Right kidney (tissue), 1 donor: ENCODE data around the gene VPS16.
"Not testable (repeated sequence)": the region's sequence is repeated elsewhere in the genome, so short reads cannot be mapped to it uniquely, and the experiment has no call there.

Experiments used
- DNase-seq: peaks from one replicate; pipeline ENCODE4 v3.0.0-alpha.2; 2016

VPS16 gene

GRCh38 chr20:2869381-2869780 lies 28.8 kb downstream of the VPS16 start:
- DNase-seq = no peak

- DNase-seq = peak; percentile 7
These were observed 30.5 kb downstream of the VPS16 start for GRCh38 chr20:2871111-2871465.

- DNase-seq = peak; percentile 31
These were observed 31.3 kb downstream of the VPS16 start for GRCh38 chr20:2871661-2872458.

GRCh38 chr20:2872459-2873009 lies 32.0 kb downstream of the VPS16 start:
- DNase-seq = peak; percentile 83

- peak; percentile 85 for DNase-seq
These were observed 32.6 kb downstream of the VPS16 start, which contains the start of gene PTPRA for GRCh38 chr20:2873010-2873746. Gene PTPRA (plus strand): TSS chr20:2873481. CDS start chr20:2964278, 90,797 bp downstream.

- peak; percentile 70 for DNase-seq
These were observed 33.1 kb downstream of the VPS16 start for GRCh38 chr20:2873747-2874041.

GRCh38 chr20:2874456-2874855 lies 33.9 kb downstream of the VPS16 start:
- DNase-seq = peak; percentile 13

- no peak for DNase-seq
These were observed 35.2 kb downstream of the VPS16 start for GRCh38 chr20:2875690-2876203.

GRCh38 chr20:2878515-2878914 lies 38.0 kb downstream of the VPS16 start:
- DNase-seq = no peak

- no peak for DNase-seq
These were observed 38.6 kb downstream of the VPS16 start for GRCh38 chr20:2879146-2879545.

- DNase-seq = no peak
These were observed 40.1 kb downstream of the VPS16 start for GRCh38 chr20:2880650-2881049.

- DNase-seq = no peak
These were observed 43.4 kb downstream of the VPS16 start for GRCh38 chr20:2883726-2884637.

- DNase-seq = no peak
These were observed 47.2 kb downstream of the VPS16 start for GRCh38 chr20:2887715-2888114.

GRCh38 chr20:2888224-2888955 lies 47.8 kb downstream of the VPS16 start:
- DNase-seq = no peak

- no peak for DNase-seq
These were observed 48.7 kb downstream of the VPS16 start for GRCh38 chr20:2889209-2889608.

- DNase-seq = no peak
These were observed 49.3 kb downstream of the VPS16 start for GRCh38 chr20:2889797-2890196.

GRCh38 chr20:2890742-2891141 lies 50.2 kb downstream of the VPS16 start:
- no peak for DNase-seq

- no peak for DNase-seq
These were observed 50.8 kb downstream of the VPS16 start for GRCh38 chr20:2891343-2891742.

GRCh38 chr20:2892376-2892775 lies 51.8 kb downstream of the VPS16 start:
- no peak for DNase-seq

- no peak for DNase-seq
These were observed 53.7 kb downstream of the VPS16 start for GRCh38 chr20:2894221-2894620.

GRCh38 chr20:2895154-2895553 lies 54.6 kb downstream of the VPS16 start:
- DNase-seq = not testable (repeated sequence)

- DNase-seq = no peak
These were observed 58.7 kb downstream of the VPS16 start for GRCh38 chr20:2899243-2899642.
